Suprapubic skin (tissue), 3 donors: Measurements from ENCODE around the gene CHN2.

ENCODE experiments used
- POLR2A ChIP-seq, 2 donors: fragments of 450-650 bp; IDR thresholded peaks; one replicate each; pipeline ENCODE4 v1.6.1; 2017; ENCODE audit warnings: antibody characterized with exemption in 2 of 2, mild to moderate bottlenecking in 2 of 2, moderate library complexity in 2 of 2
- TF ChIP-seq, protein P1 (sequence below), 2 donors: fragments of 200-600 bp in 1 of 2; fragments of 450-650 bp in 1 of 2; sonication (generic) in 1 of 2; IDR thresholded peaks; one replicate each; pipeline ENCODE4 v1.5.1; 2016 to 2019; ENCODE audit warnings: antibody characterized with exemption in 2 of 2, mild to moderate bottlenecking in 1 of 2, moderate library complexity in 1 of 2

DNA sequence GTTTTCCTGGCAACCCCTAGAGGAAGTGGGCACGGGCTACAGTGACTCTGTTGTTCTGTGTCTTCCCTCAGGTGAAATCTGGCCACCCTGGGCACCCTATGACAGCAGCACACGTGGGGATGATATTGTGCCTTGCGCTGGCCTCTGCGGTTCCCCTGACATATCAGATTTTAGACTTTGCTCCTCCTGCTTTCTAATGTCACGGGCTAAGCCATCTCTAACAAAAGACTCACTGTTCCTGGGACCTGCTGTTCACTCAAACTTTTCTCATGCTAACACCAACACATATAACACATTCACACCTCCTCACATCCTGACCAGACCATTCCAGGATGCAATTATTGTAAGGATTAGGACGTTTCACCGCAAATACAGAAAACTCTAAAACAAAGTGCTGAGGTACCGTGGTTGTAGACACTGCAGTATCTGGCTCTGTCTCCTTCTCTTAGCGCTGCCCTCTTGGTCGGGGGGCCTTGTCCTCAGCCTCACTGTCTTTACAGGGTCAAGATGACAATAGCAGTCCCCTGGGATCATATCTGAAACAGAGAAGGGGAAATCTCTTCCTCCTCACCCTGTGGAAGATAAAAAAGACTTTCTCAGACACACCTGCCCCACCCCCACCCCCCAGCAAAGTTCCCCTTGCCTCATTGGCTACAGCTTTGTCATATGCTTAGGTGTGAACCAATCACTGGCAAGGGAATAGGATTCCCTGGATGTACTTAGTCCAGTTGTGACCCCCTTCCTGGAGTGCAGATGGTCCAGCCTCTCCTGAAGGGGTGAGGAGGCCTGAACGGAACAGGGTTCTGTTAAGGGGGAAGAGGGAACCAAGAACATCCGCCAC, 14.1 kb downstream of the CHN2 start:
- TF ChIP-seq, protein P1, sequence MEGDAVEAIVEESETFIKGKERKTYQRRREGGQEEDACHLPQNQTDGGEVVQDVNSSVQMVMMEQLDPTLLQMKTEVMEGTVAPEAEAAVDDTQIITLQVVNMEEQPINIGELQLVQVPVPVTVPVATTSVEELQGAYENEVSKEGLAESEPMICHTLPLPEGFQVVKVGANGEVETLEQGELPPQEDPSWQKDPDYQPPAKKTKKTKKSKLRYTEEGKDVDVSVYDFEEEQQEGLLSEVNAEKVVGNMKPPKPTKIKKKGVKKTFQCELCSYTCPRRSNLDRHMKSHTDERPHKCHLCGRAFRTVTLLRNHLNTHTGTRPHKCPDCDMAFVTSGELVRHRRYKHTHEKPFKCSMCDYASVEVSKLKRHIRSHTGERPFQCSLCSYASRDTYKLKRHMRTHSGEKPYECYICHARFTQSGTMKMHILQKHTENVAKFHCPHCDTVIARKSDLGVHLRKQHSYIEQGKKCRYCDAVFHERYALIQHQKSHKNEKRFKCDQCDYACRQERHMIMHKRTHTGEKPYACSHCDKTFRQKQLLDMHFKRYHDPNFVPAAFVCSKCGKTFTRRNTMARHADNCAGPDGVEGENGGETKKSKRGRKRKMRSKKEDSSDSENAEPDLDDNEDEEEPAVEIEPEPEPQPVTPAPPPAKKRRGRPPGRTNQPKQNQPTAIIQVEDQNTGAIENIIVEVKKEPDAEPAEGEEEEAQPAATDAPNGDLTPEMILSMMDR (IDR thresholded peaks at IDR 0.05), result no peak
- no peak for TF ChIP-seq POLR2A (IDR thresholded peaks at IDR 0.05)
